Measurements from ENCODE around the gene PTPRU. TPM values are rescaled to one million over a fixed set of nuclear protein-coding genes. Genes with fewer than 3 reads are reported as not detected.

PTPRU gene
- total RNA-seq, 4 donors from 2014 or later, result 5.6 to 9.7 (median 7.4) TPM

GRCh38 chr1:29309075-29309474, 72.8 kb downstream of the PTPRU start:
- Histone ChIP-seq H3K27ac (no peak overlapping the region), H3K36me3 (no peaks in the 10 kb centered on the region), H3K4me1 (no peaks in the 10 kb centered on the region), H3K4me3 (no peak overlapping the region), H3K9me3 (no peaks in the 10 kb centered on the region), H3K27me3 (no peaks in the 10 kb centered on the region)
- intact Hi-C loops (cut with DNase I; ENCODE audit: low total_unique reads), result no loop called here
- TF ChIP-seq EP300 (IDR thresholded peaks at IDR 0.05; ENCODE audit: low read depth) (no peak), POLR2A (IDR thresholded peaks at IDR 0.05) (no peak), POLR2AphosphoS5 (IDR thresholded peaks at IDR 0.05) (no peak)
- TF ChIP-seq, protein P1, sequence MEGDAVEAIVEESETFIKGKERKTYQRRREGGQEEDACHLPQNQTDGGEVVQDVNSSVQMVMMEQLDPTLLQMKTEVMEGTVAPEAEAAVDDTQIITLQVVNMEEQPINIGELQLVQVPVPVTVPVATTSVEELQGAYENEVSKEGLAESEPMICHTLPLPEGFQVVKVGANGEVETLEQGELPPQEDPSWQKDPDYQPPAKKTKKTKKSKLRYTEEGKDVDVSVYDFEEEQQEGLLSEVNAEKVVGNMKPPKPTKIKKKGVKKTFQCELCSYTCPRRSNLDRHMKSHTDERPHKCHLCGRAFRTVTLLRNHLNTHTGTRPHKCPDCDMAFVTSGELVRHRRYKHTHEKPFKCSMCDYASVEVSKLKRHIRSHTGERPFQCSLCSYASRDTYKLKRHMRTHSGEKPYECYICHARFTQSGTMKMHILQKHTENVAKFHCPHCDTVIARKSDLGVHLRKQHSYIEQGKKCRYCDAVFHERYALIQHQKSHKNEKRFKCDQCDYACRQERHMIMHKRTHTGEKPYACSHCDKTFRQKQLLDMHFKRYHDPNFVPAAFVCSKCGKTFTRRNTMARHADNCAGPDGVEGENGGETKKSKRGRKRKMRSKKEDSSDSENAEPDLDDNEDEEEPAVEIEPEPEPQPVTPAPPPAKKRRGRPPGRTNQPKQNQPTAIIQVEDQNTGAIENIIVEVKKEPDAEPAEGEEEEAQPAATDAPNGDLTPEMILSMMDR (IDR thresholded peaks at IDR 0.05), result no peak
- in situ Hi-C loops (cut with MboI; ENCODE audit: low pct_ligation_motif_present in 1 of 4, low pct_unique_long_range_greater_than_20kb in 1 of 4, low sequenced_read_pairs in 3 of 4), result no loop called here
- whole genome bisulfite sequencing, 2 donors (ENCODE audit: low coverage in 1 of 2), result 82 to 100% methylated on average over 1 to 6 of the region's 6 CpGs
- no peak for DNase-seq

DNA sequence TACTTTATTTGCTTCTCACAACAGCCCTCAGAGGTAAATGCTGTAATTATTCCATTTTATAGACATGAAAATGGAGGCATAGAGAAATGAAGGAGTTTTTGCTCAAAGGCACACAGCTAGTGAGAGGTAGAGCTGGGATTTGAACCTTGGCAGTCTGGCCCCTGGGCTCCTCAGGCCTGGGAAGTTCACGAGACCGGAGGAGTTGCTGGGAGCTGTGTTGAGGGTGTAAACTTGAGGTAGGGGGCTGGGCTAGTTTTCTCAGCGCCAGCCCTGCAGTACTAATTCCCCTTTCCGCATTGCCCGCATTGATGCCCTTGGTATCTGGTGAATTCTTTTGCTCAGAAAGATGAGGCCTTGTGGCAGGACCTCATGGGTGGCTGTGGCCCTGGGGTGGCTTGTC, 73.3 kb downstream of the PTPRU start:
- TF ChIP-seq, protein P1 (IDR thresholded peaks at IDR 0.05), result no peak
- TF ChIP-seq POLR2AphosphoS5 (IDR thresholded peaks at IDR 0.05) (no peak), EP300 (IDR thresholded peaks at IDR 0.05; ENCODE audit: low read depth) (no peak), POLR2A (IDR thresholded peaks at IDR 0.05) (no peak)
- no peak overlapping the region for H3K4me3 ChIP-seq
- H3K27ac ChIP-seq, result no peak overlapping the region
- 95% methylated on average over 5 of the region's 5 CpGs; no CpG with 5 or more reads in 1 of the 2 donors for WGBS, 2 donors (ENCODE audit: low coverage in 1 of 2)
- in situ Hi-C loops (cut with MboI; ENCODE audit: low pct_ligation_motif_present in 1 of 4, low pct_unique_long_range_greater_than_20kb in 1 of 4, low sequenced_read_pairs in 3 of 4), result no loop called here
- intact Hi-C loops (cut with DNase I; ENCODE audit: low total_unique reads), result no loop called here
- no peaks in the 10 kb centered on the region for H3K4me1 ChIP-seq
- H3K9me3 ChIP-seq, result no peaks in the 10 kb centered on the region
- H3K27me3 ChIP-seq, result no peaks in the 10 kb centered on the region
- DNase-seq, result no peak
- no peaks in the 10 kb centered on the region for H3K36me3 ChIP-seq

DNA sequence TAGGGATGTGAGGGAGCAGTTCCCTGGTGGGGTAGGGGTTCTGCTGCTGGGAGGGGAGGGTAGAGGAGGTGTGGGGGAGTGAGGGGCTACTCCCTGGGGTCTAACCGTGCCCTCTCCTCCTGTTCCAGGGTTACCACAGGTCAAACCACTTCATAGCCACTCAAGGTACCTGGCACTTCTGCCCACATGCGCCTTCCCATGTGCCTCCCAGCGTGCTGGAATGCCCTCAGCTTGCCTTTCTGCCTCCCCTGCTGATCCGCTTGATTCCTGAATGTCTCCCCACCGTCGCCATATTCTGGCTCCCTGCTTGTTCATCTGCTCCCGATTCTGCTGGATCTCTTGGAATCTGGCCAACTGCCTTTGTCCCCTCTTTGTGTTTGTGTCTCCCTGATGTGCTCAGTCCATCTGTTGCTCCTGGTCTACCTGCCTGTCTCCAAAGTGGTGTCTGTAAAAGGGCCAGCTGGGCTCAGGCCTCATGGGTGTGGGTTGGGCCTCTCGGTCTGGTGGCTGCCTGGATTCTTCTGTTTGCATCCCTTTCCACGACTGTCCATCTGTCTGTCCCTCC, 74.4 kb downstream of the PTPRU start:
- no peaks in the 10 kb centered on the region for H3K27me3 ChIP-seq
- no peak overlapping the region for H3K4me3 ChIP-seq
- H3K36me3 ChIP-seq, result no peaks in the 10 kb centered on the region
- WGBS, 2 donors (ENCODE audit: low coverage in 1 of 2), result 87% methylated on average over 3 to 9 of the region's 9 CpGs
- intact Hi-C loops (cut with DNase I; ENCODE audit: low total_unique reads), result no loop called here
- no peaks in the 10 kb centered on the region for H3K9me3 ChIP-seq
- H3K27ac ChIP-seq, result no peak overlapping the region
- no peaks in the 10 kb centered on the region for H3K4me1 ChIP-seq
- in situ Hi-C loops (cut with MboI; ENCODE audit: low pct_ligation_motif_present in 1 of 4, low pct_unique_long_range_greater_than_20kb in 1 of 4, low sequenced_read_pairs in 3 of 4), result no loop called here
- no peak for DNase-seq
- TF ChIP-seq POLR2AphosphoS5 (IDR thresholded peaks at IDR 0.05) (no peak), POLR2A (IDR thresholded peaks at IDR 0.05) (no peak), EP300 (IDR thresholded peaks at IDR 0.05; ENCODE audit: low read depth) (no peak)
- TF ChIP-seq, protein P1 (IDR thresholded peaks at IDR 0.05), result no peak

GRCh38 chr1:29311352-29312030, 75.2 kb downstream of the PTPRU start:
- TF ChIP-seq EP300 (IDR thresholded peaks at IDR 0.05; ENCODE audit: low read depth) (no peak), POLR2AphosphoS5 (IDR thresholded peaks at IDR 0.05) (no peak), POLR2A (IDR thresholded peaks at IDR 0.05) (no peak)
- TF ChIP-seq, protein P1 (IDR thresholded peaks at IDR 0.05), result no peak
- DNase-seq, result no peak

More at GRCh38 chr1:29311352-29312030, 75.2 kb downstream of the PTPRU start:
- H3K4me1 ChIP-seq, result no peaks in the 10 kb centered on the region
- no peak overlapping the region for H3K4me3 ChIP-seq
- no peaks in the 10 kb centered on the region for H3K27me3 ChIP-seq
- in situ Hi-C loops (cut with MboI; ENCODE audit: low pct_ligation_motif_present in 1 of 4, low pct_unique_long_range_greater_than_20kb in 1 of 4, low sequenced_read_pairs in 3 of 4) (no loop called here), intact Hi-C loops (cut with DNase I; ENCODE audit: low total_unique reads) (no loop called here)
- WGBS, 2 donors (ENCODE audit: low coverage in 1 of 2), result 60 to 96% methylated on average over 1 to 16 of the region's 16 CpGs
- no peaks in the 10 kb centered on the region for H3K36me3 ChIP-seq
- H3K27ac ChIP-seq, result no peak overlapping the region
- no peaks in the 10 kb centered on the region for H3K9me3 ChIP-seq

Measured in transverse colon (tissue), 4 donors.